Measurements from ENCODE around the gene ARHGAP8. TPM values are rescaled to one million over a fixed set of nuclear protein-coding genes. Genes with fewer than 3 reads are reported as not detected.
"Not testable (repeated sequence)": the region's sequence is repeated elsewhere in the genome, so short reads cannot be mapped to it uniquely, and the experiment has no call there.

Gene ARHGAP8
- total RNA-seq, 2 donors from 2014 or later: 0.24 TPM; not detected in 1

DNA sequence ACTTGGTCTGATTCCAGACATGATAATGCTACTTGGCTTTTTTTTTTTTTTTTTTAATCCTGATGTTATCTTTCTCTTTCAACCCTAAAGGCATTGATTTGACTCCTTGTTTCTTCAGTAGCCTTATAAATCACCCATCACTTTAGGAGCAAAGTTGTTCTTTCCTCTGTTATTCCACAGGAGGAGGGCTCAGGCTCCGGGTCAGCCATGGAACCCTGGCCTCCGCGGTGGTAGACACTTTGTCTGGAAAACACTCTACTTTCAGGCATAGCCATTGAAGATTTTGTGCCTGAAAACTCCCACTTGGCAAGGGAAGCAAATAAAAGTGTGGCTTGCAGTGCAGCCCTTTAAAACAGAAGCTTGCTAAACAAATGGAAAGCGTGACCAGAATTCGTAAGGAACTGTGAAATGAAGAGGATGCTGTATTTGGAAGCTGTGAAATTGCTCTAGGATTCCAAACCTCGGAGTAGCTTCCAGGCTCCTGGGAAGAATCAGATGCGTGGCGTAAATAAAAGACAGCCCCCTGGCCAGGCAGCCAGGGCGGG is 44.9 kb downstream of the ARHGAP8 start:
- Histone ChIP-seq H3K9me3 (no peaks in the 10 kb centered on the region), H3K4me3 (no peak overlapping the region), H3K4me1 (no peaks in the 10 kb centered on the region), H3K27ac (no peak overlapping the region), H3K27me3 (no peaks in the 10 kb centered on the region), H3K36me3 (no peaks in the 10 kb centered on the region)
- TF ChIP-seq, protein P1, sequence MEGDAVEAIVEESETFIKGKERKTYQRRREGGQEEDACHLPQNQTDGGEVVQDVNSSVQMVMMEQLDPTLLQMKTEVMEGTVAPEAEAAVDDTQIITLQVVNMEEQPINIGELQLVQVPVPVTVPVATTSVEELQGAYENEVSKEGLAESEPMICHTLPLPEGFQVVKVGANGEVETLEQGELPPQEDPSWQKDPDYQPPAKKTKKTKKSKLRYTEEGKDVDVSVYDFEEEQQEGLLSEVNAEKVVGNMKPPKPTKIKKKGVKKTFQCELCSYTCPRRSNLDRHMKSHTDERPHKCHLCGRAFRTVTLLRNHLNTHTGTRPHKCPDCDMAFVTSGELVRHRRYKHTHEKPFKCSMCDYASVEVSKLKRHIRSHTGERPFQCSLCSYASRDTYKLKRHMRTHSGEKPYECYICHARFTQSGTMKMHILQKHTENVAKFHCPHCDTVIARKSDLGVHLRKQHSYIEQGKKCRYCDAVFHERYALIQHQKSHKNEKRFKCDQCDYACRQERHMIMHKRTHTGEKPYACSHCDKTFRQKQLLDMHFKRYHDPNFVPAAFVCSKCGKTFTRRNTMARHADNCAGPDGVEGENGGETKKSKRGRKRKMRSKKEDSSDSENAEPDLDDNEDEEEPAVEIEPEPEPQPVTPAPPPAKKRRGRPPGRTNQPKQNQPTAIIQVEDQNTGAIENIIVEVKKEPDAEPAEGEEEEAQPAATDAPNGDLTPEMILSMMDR (IDR thresholded peaks at IDR 0.05): no peak
- no peak for DNase-seq (ENCODE audit: low spot score)

DNA sequence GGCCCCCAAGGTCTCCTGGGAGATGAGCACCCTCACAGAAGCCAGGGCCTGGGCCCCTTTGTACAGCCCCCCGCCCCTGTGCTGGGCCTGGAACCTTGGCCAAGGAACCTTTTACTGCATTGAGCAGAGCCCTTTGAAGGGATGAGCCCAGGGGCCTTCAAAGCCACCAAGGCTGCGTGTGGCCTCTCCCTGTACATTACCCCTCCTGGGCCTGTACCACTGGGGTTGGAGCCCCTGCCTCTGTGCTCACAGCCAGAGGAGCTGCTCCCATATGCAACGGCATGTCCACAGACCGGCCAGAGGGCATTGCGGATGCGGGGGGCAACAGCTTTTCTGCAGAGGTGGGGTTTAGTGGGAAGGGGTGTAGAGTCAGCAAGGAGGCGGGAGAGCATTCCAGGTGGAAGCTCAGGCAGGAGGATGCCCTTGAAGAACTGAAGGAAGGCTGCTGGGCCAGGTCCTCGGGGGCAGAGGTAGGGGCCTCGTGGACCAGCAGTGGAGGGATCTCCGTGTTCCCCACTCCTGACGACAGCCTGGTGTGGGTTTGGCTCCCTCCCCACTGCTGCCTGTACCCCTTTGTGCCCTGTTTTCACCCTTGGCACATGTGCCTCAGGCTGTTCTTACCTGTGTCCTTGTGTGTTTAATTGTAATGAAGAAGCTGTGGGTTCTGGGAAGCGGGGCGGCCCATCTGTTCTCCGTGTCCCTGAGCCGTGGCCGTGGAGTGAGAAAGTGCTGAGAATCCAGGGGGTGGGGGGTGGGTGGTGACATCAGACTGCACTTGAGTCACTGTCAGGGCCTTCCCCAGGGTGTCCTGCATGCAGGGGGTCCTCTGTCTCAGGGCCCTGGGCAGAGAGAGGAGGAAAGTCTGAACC is 46.9 kb downstream of the ARHGAP8 start:
- no peaks in the 10 kb centered on the region for H3K36me3 ChIP-seq
- DNase-seq (ENCODE audit: low spot score): no peak
- no peaks in the 10 kb centered on the region for H3K27me3 ChIP-seq
- H3K27ac ChIP-seq: no peak overlapping the region
- no peaks in the 10 kb centered on the region for H3K4me1 ChIP-seq
- no peak overlapping the region for H3K4me3 ChIP-seq
- no peaks in the 10 kb centered on the region for H3K9me3 ChIP-seq
- TF ChIP-seq, protein P1 (IDR thresholded peaks at IDR 0.05): no peak

DNA sequence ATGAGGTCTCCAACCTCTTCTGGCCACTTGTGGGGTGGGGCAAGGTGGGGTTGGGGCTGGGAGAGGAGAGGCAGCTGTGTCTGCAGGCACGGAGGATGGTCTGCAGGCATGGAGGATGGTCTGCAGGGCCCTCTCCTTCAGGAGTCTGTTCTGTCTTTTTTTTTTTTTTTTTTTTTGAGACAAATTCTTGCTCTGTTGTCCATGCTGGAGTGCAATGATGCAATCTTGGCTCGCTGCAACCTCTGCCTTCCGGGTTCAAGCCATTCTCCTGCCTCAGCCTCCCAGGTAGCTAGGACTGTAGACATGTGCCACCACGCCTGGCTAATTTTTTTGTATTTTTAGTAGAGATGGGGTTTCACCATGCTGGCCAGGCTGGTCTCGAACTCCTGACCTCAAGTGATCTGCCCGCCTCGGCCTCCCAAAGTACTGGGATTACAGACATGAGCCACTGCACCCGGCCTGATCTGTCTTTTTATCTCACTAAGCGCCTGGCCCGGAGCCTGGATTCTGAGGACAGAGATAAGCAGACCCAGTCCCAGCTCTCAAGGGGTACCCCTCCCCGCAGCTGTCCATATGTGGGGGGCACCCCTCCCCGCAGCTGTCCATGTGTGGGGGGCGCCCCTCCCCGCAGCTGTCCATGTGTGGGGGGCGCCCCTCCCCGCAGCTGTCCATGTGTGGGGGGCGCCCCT is 47.7 kb downstream of the ARHGAP8 start:
- H3K27ac ChIP-seq; H3K4me3 ChIP-seq; DNase-seq (ENCODE audit: low spot score); H3K4me1 ChIP-seq; H3K27me3 ChIP-seq; H3K9me3 ChIP-seq; H3K36me3 ChIP-seq: not testable (repeated sequence)

DNA sequence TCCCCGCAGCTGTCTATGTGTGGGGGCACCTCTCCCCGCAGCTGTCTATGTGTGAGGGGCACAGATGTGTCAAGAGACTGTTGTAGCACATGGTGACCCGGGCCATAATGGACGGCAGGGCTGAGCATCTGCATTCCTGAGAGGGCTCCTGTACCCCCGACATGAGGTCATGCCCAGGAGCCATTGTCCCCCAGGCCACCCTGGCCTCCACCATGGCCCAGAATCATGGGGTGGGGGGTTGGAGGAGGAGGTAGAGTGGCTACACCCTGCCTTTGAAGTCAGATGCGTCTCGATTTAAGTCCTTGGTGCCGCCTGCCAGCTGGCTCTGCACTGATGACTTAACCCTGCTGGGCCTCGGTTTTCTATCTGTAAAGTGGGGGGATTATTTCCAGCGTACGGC is 49.1 kb downstream of the ARHGAP8 start:
- no peak overlapping the region for H3K4me3 ChIP-seq
- H3K4me1 ChIP-seq: no peaks in the 10 kb centered on the region
- TF ChIP-seq, protein P1 (IDR thresholded peaks at IDR 0.05): no peak
- no peak for DNase-seq (ENCODE audit: low spot score)
- H3K27me3 ChIP-seq: no peaks in the 10 kb centered on the region
- no peak overlapping the region for H3K27ac ChIP-seq
- no peaks in the 10 kb centered on the region for H3K36me3 ChIP-seq
- H3K9me3 ChIP-seq: no peaks in the 10 kb centered on the region

DNA sequence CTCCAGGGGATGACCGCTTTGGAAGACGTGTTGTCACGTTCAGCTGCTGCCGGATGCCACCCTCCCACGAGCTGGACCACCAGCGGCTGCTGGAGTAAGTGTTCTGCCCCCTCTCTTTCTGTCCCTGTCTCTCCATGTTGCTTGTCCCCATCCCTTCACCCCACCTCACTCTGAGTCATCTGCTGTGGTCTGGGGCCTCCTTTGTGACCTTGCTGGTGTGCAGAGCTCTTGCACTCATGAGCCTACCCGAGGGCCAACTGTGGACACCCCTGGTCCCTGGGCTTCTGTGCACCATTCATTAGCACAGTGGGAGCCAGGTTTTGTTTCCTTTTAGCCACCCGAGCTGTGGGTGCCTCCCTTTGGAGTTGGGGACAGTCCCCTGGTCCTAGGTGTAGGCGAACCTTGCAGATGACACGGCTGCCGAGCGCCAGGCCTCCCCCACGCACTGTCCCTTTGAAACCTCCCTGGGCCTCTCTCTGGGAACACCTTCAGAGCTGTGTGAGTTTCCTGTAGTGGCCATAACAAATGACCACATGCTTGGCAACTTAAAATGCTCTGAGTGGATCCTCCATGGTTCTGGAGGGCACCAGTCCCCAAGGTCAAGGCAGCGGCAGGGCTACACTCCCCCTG is 49.8 kb downstream of the ARHGAP8 start:
- no peak overlapping the region for H3K27ac ChIP-seq
- no peak for DNase-seq (ENCODE audit: low spot score)
- no peak overlapping the region for H3K4me3 ChIP-seq
- TF ChIP-seq, protein P1 (IDR thresholded peaks at IDR 0.05): no peak
- H3K27me3 ChIP-seq: no peaks in the 10 kb centered on the region
- H3K9me3 ChIP-seq: no peaks in the 10 kb centered on the region
- H3K4me1 ChIP-seq: no peaks in the 10 kb centered on the region
- H3K36me3 ChIP-seq: no peaks in the 10 kb centered on the region

DNA sequence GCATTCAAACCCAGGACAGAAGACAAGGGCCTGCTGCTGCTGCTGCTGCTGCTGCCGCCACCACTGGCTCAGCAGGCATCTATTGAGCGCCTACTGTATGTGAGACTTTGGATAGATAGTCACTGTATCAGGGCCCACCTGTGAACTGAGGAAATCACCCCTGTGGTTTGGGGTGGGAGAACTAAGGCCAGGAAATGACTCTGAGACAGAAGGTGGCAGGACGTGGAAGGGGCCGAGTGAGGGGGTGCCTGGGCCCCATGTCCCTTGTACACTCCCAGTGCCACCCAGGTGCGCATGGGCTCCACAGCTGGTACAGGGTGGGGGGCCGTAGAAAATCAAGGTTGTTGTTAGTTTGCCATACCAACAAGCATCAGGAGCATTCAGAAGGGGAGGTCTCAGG is 50.6 kb downstream of the ARHGAP8 start:
- Histone ChIP-seq H3K9me3 (no peaks in the 10 kb centered on the region), H3K27me3 (no peaks in the 10 kb centered on the region), H3K27ac (no peak overlapping the region), H3K36me3 (no peaks in the 10 kb centered on the region), H3K4me1 (no peaks in the 10 kb centered on the region), H3K4me3 (no peak overlapping the region)
- no peak for DNase-seq (ENCODE audit: low spot score)
- TF ChIP-seq, protein P1 (IDR thresholded peaks at IDR 0.05): no peak

Measured in right atrium auricular region (tissue), 2 donors.